Measurements from ENCODE around the gene TMEM89. TPM values are rescaled to one million over a fixed set of nuclear protein-coding genes. Genes with fewer than 3 reads are reported as not detected.

Gene TMEM89
- total and polyA plus RNA-seq, 2 of the 13 experiments (the other 11 are each of a cell fraction or from before 2014, with no cell fraction given), result 0.31 to 0.59 TPM

DNA sequence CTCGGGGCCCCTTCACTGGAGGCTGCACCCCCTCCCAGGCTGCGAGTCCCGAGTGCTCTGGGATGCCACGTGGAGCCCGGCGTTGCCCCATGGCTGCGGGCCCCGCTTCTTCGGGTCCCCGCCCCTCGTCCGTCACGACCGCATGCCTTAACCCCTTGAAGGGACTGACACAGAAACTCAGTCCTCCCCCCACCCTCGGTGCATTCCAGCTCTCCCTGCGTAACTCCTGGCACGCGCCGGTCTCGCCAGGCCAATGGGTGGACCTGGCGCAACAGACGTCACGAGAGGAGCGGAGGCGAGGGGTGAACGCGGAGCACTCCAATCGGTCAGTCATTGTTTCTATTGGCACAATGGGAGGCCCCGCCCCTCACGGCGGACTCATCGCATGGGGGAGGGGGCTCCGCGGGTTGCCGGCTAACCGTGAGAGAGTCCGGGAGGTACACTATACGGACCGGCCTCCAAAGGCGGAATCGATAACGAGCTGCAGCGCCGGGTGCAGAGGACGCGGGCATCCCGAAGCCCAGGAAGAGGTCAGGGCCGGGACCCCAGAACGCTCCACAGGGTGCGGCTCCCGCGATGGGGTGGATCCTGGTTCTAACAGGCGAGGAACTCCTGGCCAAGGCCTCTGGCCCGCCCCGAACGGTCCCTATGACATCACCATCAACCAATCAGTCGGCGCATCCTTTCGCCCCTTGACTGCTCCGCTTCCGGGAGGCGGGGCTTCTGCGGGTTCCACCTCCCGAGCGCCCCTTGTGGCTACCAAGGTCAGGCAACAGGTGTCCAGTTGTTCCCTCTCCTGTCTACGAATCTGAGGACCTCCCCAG, 42.1 kb upstream of the TMEM89 start (continued):
- TF ChIP-seq SP140L (CRISPR knock-in tag; IDR thresholded peaks at IDR 0.05; ENCODE audit: borderline replicate concordance) (no peak), RARA (CRISPR knock-in tag; IDR thresholded peaks at IDR 0.05) (no peak; the same call in 1 of the 2 replicates), ZNF800 (CRISPR knock-in tag; IDR thresholded peaks at IDR 0.05) (peak; percentile 40; the same call in 1 of the 2 replicates), SMC3 (IDR thresholded peaks at IDR 0.05; ENCODE audit: low read length) (no peak), HDAC1 (CRISPR knock-in tag; IDR thresholded peaks at IDR 0.05) (peak; percentile 80), ZNF234 (CRISPR knock-in tag; conservative IDR thresholded peaks at IDR 0.05) (no peak), GFI1 (CRISPR knock-in tag; IDR thresholded peaks at IDR 0.05; ENCODE audit: borderline replicate concordance) (no peak; the same call in 1 of the 2 replicates), ZNF704 (CRISPR knock-in tag; IDR thresholded peaks at IDR 0.05; ENCODE audit: borderline replicate concordance) (peak; percentile 79; the same call in 1 of the 2 replicates), ZNF512B (CRISPR knock-in tag; IDR thresholded peaks at IDR 0.05; ENCODE audit: borderline replicate concordance) (0 out of 2 replicates have a peak, but pooled peaks have one; percentile 36), RBM22 (optimal IDR thresholded peaks at IDR 0.05; ENCODE audit: low read length) (peak; percentile 85), ZNF567 (CRISPR knock-in tag; IDR thresholded peaks at IDR 0.05; ENCODE audit: borderline replicate concordance) (peak; percentile 74; the same call in 1 of the 2 replicates)
- TF ChIP-seq, protein P1, sequence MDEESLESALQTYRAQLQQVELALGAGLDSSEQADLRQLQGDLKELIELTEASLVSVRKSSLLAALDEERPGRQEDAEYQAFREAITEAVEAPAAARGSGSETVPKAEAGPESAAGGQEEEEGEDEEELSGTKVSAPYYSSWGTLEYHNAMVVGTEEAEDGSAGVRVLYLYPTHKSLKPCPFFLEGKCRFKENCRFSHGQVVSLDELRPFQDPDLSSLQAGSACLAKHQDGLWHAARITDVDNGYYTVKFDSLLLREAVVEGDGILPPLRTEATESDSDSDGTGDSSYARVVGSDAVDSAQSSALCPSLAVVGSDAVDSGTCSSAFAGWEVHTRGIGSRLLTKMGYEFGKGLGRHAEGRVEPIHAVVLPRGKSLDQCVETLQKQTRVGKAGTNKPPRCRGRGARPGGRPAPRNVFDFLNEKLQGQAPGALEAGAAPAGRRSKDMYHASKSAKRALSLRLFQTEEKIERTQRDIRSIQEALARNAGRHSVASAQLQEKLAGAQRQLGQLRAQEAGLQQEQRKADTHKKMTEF (CRISPR knock-in tag; IDR thresholded peaks at IDR 0.05), result peak; percentile 87
- TF ChIP-seq, protein P2, sequence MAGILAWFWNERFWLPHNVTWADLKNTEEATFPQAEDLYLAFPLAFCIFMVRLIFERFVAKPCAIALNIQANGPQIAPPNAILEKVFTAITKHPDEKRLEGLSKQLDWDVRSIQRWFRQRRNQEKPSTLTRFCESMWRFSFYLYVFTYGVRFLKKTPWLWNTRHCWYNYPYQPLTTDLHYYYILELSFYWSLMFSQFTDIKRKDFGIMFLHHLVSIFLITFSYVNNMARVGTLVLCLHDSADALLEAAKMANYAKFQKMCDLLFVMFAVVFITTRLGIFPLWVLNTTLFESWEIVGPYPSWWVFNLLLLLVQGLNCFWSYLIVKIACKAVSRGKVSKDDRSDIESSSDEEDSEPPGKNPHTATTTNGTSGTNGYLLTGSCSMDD (CRISPR knock-in tag; IDR thresholded peaks at IDR 0.05), result no peak
- TF ChIP-seq, protein P3, sequence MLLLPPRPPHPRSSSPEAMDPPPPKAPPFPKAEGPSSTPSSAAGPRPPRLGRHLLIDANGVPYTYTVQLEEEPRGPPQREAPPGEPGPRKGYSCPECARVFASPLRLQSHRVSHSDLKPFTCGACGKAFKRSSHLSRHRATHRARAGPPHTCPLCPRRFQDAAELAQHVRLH (CRISPR knock-in tag; IDR thresholded peaks at IDR 0.05; ENCODE audit: borderline replicate concordance, low read depth), result no peak; the same call in 1 of the 2 replicates
- TF ChIP-seq, protein P4, sequence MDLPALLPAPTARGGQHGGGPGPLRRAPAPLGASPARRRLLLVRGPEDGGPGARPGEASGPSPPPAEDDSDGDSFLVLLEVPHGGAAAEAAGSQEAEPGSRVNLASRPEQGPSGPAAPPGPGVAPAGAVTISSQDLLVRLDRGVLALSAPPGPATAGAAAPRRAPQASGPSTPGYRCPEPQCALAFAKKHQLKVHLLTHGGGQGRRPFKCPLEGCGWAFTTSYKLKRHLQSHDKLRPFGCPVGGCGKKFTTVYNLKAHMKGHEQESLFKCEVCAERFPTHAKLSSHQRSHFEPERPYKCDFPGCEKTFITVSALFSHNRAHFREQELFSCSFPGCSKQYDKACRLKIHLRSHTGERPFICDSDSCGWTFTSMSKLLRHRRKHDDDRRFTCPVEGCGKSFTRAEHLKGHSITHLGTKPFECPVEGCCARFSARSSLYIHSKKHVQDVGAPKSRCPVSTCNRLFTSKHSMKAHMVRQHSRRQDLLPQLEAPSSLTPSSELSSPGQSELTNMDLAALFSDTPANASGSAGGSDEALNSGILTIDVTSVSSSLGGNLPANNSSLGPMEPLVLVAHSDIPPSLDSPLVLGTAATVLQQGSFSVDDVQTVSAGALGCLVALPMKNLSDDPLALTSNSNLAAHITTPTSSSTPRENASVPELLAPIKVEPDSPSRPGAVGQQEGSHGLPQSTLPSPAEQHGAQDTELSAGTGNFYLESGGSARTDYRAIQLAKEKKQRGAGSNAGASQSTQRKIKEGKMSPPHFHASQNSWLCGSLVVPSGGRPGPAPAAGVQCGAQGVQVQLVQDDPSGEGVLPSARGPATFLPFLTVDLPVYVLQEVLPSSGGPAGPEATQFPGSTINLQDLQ (CRISPR knock-in tag; IDR thresholded peaks at IDR 0.05), result peak; percentile 42; the same call in 1 of the 2 replicates
